Dedifferentiated amniotic fluid mesenchymal stem cell (primary cell): ENCODE results near the gene ANKRD50.
A peak's percentile ranks its signal among the peaks of the same experiment; 100 is the strongest.

ENCODE experiments used
- DNase-seq: peaks from one replicate; pipeline ENCODE4 v3.0.0-alpha.2; 2016; ENCODE audit errors: extremely low spot score

The ANKRD50 gene

DNA sequence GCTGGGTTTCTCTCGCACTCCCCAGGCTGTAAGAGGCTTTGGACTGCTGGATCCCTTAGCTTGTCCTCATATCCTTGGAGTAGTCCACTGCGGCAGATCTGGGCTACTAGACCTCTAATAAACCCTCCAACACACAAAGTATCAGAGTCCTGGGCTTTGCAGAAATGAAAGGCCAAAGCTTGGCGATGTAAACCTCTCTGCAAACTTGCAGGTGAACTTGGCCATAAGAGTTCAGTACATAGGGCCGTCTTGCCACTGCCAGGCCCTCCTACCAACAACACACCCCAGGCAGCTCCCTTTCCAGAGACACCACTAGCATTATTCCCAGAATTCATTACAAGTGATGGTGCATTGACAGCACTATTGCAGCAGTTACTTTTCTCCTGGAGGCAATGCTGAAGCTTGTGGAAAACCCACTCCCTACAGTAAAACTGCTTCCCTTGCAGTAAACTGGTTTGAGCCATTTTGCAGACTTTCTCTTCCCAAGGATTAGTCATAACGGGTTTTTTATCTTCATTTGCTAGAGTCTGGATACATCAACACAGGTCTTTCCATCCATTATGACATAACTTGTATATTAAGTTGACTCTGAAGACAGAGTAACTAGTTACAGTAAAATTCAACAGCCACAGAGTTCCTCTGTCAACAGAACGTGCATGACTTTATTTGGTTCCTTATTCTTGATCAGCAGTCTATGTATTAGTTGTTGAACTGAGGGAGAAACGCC, 2.4 kb downstream of the ANKRD50 start:
- DNase-seq: no peak

DNA sequence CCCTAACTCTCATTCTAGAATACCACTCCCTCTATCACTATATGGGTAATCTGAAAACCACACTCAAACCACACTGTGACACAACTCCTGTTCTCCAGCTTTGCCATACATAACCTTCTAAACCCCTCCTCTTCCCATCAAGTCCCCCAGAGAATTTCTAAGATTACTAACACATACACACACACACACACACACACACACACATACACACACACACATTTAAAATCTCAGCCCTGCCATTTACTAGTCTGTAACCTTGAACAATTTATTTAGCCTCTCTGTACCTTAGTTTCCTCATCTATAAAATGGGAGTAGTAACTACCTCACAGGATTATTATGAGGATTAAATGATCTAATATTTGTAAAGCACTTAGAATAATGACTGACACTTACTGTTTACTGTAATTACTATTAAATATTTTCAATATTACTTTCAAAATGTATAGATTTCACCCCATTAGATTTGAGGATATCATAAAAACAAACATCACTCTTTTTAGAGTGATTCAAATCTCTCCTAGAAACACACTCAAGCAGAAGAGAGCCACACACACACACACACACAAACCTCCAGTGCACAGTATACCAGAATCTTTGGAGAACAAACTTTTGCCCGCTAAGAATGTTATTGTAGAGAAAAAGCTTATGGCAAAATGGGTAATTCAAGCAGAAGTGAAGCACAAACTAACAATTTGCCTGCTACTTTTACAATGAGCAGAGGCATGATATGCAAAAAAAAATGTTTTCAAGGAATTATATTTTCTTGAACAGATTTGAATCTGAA, 3.8 kb downstream of the ANKRD50 start:
- DNase-seq: no peak

DNA sequence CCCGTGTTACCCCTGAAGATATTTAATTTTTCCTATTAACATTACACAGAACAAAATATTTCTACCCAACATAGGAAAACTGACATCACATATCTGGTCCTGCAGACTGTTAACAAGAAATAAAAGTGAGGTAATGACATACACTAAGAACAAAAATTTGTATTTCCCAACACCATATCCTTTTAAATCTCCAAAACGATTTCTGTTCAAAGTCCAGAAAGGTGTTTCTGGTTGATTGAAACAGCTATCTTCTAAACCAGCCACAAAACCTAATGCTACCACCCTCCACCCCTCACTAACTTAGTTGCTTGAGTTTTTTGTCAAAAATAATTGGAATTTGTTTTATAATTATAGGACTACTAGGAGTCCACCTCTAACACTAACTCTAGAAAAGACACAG, 7.1 kb downstream of the ANKRD50 start:
- no peak for DNase-seq

DNA sequence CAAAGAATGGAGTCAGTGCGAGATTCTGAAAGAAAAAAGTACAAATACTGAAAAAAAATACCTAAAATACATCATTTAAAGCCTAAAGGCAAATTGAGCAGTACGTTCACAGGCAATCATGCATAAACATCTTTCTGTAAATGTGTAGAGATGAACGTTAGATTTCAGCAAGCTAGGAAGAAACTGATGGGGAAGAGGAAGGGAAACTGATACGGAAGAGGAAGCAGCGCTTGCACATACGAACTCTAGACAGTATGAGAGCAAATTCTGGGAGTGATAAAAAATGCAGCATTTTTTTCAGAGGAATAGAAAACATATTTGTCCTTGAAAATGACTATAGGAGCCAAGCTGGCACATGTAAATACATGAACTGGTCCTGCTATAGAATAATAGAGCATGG, 9.4 kb downstream of the ANKRD50 start:
- DNase-seq: no peak

DNA sequence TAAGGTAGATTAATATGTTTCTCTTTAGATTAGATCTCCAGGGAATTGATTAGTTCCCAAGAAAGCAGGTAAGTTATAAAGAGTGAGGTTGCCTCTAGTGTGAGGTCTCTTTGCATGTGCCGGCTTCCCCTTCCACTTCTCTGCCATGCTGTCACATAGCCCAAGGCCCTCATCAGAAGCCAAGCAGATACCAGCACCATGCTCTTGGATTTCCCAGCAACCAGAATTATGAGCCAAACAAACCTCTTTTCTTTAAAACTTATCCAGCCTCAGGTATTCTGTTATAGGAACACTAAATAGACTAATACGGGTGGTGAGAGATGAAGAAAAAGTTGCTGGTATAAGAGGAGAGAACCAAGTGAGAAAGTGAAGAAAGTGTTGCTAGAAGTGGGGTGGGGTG, 15.1 kb downstream of the ANKRD50 start:
- DNase-seq: no peak

DNA sequence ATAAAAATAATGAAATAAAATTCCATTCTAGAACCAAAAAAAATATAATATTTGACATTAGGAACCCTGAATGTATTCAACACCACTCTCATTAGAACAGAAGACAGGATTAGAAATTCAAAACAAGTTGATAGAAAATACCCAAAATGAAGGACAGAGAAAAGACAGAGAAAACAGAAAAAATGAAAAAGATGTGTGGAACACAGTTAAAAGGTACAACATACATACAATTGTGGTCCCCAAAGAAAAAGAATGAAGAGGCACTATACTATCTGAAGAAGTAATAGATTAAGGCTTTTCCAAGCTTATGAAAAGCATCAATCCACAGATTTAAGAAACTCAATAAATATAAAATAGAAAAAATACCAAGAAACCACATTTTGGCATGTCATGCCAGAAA, 16.4 kb downstream of the ANKRD50 start:
- DNase-seq: no peak

DNA sequence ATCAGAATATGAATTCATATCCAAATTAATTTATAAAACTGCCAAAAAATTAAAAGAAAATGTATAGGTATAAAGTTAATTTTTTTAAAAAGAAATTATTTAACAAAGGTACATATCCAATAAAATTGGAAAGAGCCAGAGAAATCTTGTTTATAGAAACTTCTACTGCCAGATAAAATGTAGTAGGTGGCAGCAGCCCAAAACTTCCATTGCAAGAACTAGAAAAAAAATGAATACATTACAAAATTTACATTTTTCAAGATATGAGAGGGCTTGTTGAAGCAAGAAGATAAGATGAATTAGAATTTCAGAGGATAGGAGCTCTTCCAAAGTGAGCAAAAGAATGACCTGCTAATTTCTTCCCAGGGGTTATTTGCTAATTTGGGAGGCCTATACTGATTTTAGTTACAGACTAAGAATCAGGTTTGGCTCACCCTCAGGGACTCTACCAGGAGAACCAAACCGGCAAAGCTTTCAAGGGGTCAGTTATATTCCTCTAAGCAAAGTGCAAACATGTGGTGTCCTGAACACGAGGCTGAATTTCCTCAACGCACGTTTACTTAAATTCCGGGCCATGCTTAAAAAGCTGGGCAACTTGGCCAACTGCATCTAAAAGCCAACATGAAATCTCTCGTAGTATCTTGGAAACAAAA, 17.5 kb downstream of the ANKRD50 start:
- no peak for DNase-seq

DNA sequence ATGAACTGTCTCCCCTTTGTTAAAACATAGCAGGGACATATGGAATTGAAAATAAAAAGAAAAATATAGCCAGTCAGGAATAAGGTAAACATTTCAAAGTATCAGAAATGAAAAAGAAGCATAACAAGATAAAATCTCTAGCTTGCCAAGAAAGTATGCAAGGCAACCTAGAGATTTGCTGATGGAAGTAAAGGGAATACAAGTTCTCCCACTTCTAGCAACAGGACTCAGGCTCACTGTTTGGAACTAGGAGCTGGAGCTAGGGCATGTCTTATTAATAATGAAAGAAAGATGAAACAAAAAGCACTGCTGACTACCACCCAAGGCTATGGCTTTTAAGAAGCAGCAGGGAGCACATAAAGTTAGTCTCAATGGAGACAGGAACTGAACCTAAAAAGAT, 18.2 kb downstream of the ANKRD50 start:
- DNase-seq: no peak

DNA sequence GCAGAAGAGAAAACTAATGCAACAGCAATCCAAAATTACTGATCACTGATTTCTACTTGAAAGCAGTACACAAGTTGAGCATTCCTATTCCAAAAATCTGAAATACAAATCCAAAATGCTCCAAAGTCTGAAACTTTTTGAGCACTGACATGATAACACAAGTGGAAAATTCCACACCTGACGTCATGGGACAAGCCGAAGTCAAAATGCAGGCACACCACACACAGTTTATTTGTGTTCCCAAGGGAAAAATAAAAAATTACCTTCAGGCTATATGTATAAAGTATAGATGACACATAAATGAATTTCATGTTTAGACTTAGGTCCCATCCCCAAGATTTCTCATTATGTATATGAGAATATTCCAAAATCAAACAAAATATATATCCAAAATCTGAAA, 20.7 kb downstream of the ANKRD50 start:
- no peak for DNase-seq

DNA sequence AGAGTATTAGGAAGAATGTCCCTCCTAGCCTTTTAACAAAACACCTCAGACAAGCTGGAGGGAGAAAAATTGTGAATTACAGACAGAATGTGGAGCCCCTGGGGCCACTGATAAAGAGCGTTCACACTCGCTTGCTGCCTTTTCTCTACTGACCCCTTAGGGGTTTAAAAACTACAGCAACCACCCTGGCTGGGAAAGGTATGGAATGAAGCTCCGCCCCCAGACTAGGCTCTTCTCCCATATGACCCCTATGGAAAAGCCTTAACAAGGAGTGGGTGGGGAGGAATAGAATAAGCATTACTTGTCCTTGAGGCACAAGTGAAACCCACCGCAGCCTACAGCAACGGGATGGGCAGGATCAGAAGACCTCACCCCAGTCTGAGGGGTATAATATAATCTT, 26.3 kb downstream of the ANKRD50 start:
- no peak for DNase-seq

DNA sequence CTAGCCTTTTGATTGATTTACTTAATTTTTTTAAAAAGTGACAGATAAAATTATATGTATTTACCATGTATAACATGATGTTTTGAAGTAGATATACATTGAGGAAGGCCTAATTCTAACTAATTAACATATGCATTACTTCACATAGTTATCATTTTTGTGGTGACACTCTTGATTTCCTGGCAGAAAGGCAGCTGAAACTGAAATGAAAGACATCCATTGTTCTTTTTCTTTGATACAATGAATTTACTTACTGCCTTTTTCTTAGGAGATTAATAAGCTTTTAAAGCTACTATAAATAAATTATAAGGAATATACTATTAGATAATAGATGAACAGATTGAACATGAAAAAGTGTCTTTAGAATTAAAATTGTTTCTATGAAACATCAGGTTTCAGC, 26.7 kb downstream of the ANKRD50 start:
- DNase-seq: no peak

DNA sequence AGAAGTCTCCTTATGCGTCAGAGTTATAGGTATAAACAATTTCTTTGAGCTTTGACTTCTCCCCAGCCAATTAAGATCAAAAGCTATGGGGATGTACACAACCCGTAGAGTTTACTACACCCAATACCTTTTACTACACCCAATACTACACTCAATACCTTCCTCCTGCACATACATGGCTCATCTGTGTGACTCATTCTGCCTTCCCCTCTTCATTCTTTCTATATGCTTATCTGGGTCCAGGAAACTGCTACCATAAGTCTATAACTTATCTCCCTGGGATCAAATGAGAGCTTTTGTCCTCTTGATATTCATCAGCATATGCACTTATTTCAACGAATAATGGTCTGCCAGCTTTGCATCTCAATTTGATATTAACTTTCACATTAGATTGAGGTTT, 28.2 kb downstream of the ANKRD50 start:
- DNase-seq: no peak

DNA sequence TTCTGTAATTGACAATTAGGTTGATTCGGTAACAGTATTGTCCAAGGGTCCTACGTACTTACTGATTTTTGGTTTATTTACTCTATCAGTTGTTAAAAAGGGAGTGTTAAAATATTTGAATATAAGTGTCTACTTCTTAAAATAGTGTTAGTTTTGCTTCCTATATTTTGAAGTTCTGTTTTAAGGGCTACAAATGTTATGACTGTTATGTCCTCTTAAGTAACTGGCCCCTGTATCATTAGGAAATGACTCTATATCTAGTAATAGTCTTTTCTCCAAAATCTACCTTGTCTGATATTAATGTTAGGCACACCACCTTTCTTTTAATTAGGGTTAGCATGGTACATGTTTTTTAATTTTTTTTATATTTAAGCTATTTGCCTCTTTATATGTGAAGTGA, 30.1 kb downstream of the ANKRD50 start:
- DNase-seq: no peak

DNA sequence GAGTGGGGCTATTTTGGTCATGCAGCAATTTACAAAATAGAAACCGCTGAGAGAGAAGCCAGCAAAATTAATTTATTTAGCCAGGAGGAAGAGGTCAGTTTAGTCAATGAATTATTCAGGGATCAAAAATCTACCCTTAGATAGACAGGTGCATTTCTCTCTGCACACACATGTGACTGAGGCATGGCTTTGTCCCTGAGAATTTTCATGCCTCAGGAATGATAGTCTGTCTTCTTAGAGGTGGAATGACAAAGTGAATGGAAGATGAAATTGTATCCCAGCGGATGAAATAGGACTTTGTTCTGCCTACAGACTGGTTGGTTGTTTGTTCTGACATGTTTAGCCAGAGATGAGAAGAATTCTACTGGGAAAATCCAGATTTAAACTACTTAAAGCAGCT, 46.0 kb downstream of the ANKRD50 start:
- no peak for DNase-seq

DNA sequence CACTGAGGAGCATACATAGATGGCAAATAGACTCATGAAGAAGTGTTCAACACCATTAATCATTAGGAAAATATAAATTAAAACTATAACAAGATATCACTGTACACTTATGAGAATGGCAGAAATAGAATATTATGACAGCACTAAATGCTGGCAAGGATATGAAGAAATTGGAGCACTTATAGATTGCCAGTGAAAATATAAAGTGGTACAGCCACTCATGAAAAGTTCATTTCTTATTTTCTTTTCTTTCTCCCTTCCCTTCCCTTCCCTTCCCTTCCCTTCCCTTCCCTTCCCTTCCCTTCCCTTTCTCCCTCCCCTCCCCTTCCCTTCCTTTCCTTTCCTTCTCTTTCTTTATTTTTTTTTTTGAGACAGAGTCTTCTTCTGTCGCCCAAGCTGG, 53.7 kb downstream of the ANKRD50 start:
- no peak for DNase-seq

DNA sequence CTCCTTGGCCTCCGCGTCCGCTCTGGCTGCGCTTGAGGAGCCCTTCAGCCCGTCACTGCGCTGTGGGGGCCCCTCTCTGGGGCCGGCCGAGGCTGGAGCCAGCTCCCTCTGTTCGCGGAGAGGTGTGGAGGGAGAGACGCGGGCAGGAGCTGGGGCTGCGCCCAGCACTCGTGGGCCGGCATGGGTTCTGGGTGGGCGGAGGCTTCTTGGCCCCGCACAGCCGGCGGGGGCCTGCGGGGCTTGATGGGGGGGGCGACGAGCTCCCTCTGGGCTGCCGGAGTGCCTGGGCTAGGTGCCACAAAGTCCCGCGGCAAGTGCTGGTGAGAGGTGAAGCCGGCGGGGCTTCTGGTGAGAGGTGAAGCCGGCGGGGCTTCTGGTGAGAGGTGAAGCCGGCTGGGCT, 61.9 kb downstream of the ANKRD50 start:
- DNase-seq: no peak

DNA sequence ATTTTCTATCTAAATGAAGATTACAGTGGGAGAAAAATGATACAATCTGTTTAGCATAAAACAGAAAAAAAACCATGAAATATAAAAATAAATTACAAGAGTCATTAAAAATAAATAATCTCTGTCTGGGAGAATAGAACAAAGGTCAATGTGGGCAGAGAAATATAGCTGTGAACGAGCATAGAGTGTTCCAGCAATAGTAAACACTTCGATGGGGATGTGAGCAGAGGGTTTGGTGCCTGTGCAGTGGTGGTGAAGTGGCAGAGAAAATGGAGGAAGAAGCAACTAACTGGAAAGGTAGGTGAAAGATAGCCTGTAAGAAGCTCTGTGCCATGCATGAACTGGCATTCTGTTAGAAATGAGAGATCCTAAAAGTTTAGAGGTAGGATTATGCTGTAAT, 64.9 kb downstream of the ANKRD50 start:
- no peak for DNase-seq

DNA sequence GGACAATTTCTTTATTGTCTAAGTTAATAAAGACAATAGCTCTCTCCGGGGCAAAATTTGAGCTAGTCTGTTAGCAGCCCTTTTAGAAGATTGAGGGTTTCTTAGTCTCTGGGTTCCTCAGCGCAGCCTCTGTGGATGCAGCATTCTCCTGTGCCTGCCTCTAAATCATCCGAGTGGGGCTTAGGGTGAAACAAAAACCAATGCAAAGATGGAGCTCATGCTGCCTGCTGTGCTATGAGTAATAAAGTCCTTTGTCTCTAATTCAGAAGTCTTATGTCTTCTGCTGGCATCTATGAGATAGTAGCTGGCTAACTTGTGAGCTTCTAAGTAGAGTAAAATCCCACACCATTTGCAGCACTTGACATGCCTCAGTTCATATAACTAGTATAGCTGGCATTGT, 67.9 kb downstream of the ANKRD50 start:
- no peak for DNase-seq

DNA sequence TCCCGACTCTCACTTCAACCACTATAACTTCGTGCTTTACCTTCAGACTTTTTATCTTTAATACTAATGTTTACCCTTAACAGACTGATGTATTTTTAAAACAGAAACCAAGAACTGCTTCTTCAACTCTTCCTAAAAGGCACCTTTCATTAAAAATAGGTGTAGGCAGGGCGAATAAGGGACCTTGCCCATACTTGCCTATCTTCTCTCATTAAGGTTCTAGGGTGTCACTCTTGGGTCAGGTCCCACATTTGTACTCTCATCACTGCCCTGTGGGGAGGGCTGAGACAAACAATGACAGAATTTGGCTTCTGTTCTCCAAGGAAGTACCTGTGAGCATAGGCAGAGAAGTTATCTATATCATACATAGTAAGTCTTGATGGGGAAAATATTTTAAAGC, 69.7 kb downstream of the ANKRD50 start:
- no peak for DNase-seq

DNA sequence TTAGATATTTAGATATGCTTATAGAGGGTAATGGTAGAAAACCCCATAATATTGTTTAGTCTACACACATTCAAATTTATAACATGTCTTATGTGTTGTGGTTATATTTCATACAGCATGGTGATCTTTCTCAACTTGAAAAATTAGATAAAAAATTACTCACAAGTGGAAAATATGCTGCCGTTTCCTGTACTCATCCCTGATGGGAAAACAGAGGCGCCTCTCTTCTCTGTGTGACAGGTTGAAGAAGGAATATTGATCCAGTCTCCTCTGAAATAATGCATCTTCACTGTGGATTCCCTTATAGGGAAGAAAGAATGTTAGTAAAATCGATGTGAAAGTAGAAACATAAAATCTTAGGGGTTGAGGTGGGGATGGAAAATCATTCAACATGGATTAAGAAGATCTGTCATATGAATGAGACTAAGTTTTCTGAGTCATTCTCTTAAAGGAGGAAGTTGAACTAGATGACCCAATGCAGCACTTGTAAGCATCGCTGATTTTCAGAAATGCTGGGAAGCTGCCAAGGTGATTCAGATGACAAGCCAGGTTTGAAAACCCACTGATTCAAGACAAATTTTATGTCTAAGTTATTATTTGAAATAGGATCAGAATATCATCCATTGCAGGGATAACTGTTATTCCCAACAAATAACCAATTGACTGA, 70.7 kb downstream of the ANKRD50 start:
- peak; percentile 61 for DNase-seq

DNA sequence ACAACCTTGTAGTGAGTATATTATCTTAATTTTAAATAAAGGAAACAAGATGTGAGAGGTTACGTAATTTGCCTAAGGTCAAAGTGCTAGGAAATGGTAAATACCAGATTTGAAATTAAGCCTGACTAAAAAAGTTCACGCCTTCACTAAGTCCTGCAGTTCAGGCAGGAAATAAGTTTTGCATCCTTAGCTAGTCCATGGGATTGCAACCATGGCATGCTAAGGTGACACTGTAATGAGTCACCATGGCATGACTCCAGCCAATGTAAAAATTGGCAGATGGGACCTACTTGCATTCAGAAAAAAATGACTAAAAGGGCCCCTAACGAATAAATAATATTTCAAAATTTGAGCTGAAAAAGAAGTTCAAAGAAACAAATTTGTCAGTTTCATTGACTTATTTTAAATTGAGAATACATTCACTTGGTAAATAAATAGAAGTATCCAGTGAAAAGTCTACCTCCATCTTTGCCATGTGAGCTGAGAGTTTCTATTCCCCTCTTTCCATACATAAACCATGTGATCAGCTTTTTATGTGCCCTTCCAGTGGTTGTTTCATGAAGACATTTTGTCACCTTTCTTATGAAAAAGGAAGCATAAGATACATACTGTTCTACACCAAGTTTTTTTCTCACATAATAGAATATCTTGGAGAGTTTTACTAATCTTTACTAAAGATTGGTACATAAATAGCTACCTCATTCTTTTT, 72.4 kb downstream of the ANKRD50 start:
- DNase-seq: no peak

DNA sequence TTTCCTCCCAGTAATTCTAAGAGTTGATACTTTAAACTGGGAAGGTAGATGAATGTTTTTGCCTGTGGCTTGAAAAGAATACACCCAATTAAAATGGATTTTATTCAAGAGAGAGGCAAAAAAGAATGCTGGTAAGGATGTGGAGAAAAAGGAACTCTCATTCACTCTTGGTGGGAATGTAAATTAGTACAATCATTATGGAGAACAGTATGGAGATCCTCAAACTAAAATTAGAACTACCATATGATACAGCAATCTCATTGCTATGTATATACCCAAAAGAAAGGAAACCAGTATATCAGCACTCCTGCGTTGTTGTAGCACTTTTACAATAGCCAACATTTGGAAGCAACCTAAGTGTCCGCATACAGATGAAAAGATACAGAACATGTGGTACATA, 75.2 kb downstream of the ANKRD50 start:
- no peak for DNase-seq
